ENCODE measurements around the gene YIPF4.
A peak's percentile ranks its signal among the peaks of the same experiment; 100 is the strongest.
"Not testable (repeated sequence)": the region's sequence is repeated elsewhere in the genome, so short reads cannot be mapped to it uniquely, and the experiment has no call there.

Gene YIPF4

GRCh38 chr2:32277674-32278477 lies at the start of gene YIPF4:
TSS of gene YIPF4 (plus strand) at chr2:32277904. CDS start at chr2:32278156, 252 bp downstream.
- peak; percentile 79 for DNase-seq

GRCh38 chr2:32228181-32228580 lies 49.5 kb upstream of the YIPF4 start:
- no peak for DNase-seq

- DNase-seq: no peak
Observed at GRCh38 chr2:32229635-32230034, 48.1 kb upstream of the YIPF4 start.

- DNase-seq: no peak
Observed at GRCh38 chr2:32231959-32232358, 45.7 kb upstream of the YIPF4 start.

- no peak for DNase-seq
Observed at GRCh38 chr2:32235315-32235714, 42.4 kb upstream of the YIPF4 start.

- DNase-seq: no peak
Observed at GRCh38 chr2:32237488-32237887, 40.2 kb upstream of the YIPF4 start.

- no peak for DNase-seq
Observed at GRCh38 chr2:32237996-32238395, 39.7 kb upstream of the YIPF4 start.

- DNase-seq: no peak
Observed at GRCh38 chr2:32242331-32242730, 35.4 kb upstream of the YIPF4 start.

- DNase-seq: no peak
Observed at GRCh38 chr2:32246911-32247310, 30.8 kb upstream of the YIPF4 start.

GRCh38 chr2:32248299-32248698 lies 29.4 kb upstream of the YIPF4 start:
- DNase-seq: no peak

GRCh38 chr2:32249731-32250236 lies 27.9 kb upstream of the YIPF4 start:
- DNase-seq: no peak

GRCh38 chr2:32250290-32250689 lies 27.4 kb upstream of the YIPF4 start:
- DNase-seq: no peak

GRCh38 chr2:32258242-32258641 lies 19.5 kb upstream of the YIPF4 start:
- DNase-seq: no peak

GRCh38 chr2:32260376-32260775 lies 17.3 kb upstream of the YIPF4 start:
- no peak for DNase-seq

GRCh38 chr2:32262105-32262504 lies 15.6 kb upstream of the YIPF4 start:
- no peak for DNase-seq

- no peak for DNase-seq
Observed at GRCh38 chr2:32264422-32265105, 13.1 kb upstream of the YIPF4 start, which contains the start of gene NLRC4. TSS of gene NLRC4 (minus strand) at chr2:32264886. CDS start at chr2:32256775, 8,111 bp downstream.

- no peak for DNase-seq
Observed at GRCh38 chr2:32271063-32271462, 6.6 kb upstream of the YIPF4 start.

GRCh38 chr2:32272279-32272678 lies 5.4 kb upstream of the YIPF4 start:
- DNase-seq: no peak

GRCh38 chr2:32274289-32274688 lies 3.4 kb upstream of the YIPF4 start:
- DNase-seq: no peak

- DNase-seq: not testable (repeated sequence)
Observed at GRCh38 chr2:32275790-32276189, 1.9 kb upstream of the YIPF4 start.

- no peak for DNase-seq
Observed at GRCh38 chr2:32277363-32277673, 386 bp upstream of the YIPF4 start.

- DNase-seq: no peak
Observed at GRCh38 chr2:32278478-32278853, 762 bp downstream of the YIPF4 start.

GRCh38 chr2:32284321-32284720 lies 6.6 kb downstream of the YIPF4 start:
- no peak for DNase-seq
